A549 (cell line): ENCODE data around the gene ZMYND12. TPM values are rescaled to one million over a fixed set of nuclear protein-coding genes. Genes with fewer than 3 reads are reported as not detected.

Experiments
- ATAC-seq, 2 experiments: fragments of 200-7000 bp in 1 of 2; fragments of >200 bp in 1 of 2; cut with Nextera tagmentation in 1 of 2; cut with Tn5 transposase in 1 of 2; 3 replicates each; pipeline versions ENCODE4 v1.8.0 to v1.9.1; 2018 to 2020; ENCODE audit warnings: mild to moderate bottlenecking in 1 of 2, moderate library complexity in 1 of 2
- CTCF ChIA-PET: fragments of 300-600 bp; sonication (Branson Sonifier 250); formaldehyde crosslinking; extraction: SDS; loops from one replicate; lab custom pipeline; 2021; ENCODE audit warnings: antibody characterized with exemption, inconsistent platforms; lab: Yijun Ruan, JAX
- POLR2A ChIA-PET: fragments of 350-600 bp; formaldehyde crosslinking; extraction: SDS; loops from one replicate; lab custom pipeline; 2021; ENCODE audit warnings: antibody characterized with exemption, inconsistent platforms; lab: Yijun Ruan, JAX
- DNase-seq, 2 experiments: peaks; one replicate each; pipeline versions ENCODE4 v3.0.0 to v3.0.0-alpha.2; 2011 to 2016; ENCODE audit warnings: low read depth in 1 of 2, low spot score in 1 of 2
- FAIRE-seq: peaks from 2 replicates; lab custom pipeline; 2011; peaks lifted over from hg19 to GRCh38; lab: Jason Lieb, UNC
- H3K27ac ChIP-seq, 2 experiments: fragments of >200 bp; sonication (Bioruptor Twin); formaldehyde crosslinking; 3 replicates each; pipeline ENCODE4 v1.5.1; 2016 to 2017
- H3K4me1 ChIP-seq: fragments of >200 bp; sonication (Bioruptor Twin); formaldehyde crosslinking; 3 replicates; pipeline ENCODE4 v1.6.1; 2016
- H3K4me2 ChIP-seq: fragments of >200 bp; sonication (Bioruptor Twin); formaldehyde crosslinking; 3 replicates; pipeline ENCODE4 v1.6.1; 2016
- H3K4me3 ChIP-seq: fragments of >200 bp; sonication (Bioruptor Twin); formaldehyde crosslinking; 3 replicates; pipeline ENCODE4 v1.5.1; 2016
- H3K9me3 ChIP-seq: fragments of >200 bp; sonication (Bioruptor Twin); formaldehyde crosslinking; 3 replicates; pipeline ENCODE4 v1.6.1; 2016
- BCL3 ChIP-seq: fragments of >200 bp; sonication (Bioruptor Twin); formaldehyde crosslinking; IDR thresholded peaks from 3 replicates; pipeline ENCODE4 v1.6.1; 2016
- CEBPB ChIP-seq, 2 experiments: fragments of >200 bp in 1 of 2; sonication (Bioruptor Twin) in 1 of 2; formaldehyde crosslinking in 1 of 2; IDR thresholded peaks; 2 replicates each; pipeline ENCODE4 v1.6.1; 2012 to 2016
- ELK1 ChIP-seq: fragments of 150-350 bp; IDR thresholded peaks from 2 replicates; pipeline ENCODE4 v1.6.1; 2014; ENCODE audit warnings: low read depth, mild to moderate bottlenecking, low read length
- HMGXB4 ChIP-seq: fragments of 250-450 bp; sonication (Bioruptor Pico); IDR thresholded peaks from 2 replicates; pipeline ENCODE4 v1.5.0; 2021; ENCODE audit warnings: mild to moderate bottlenecking, moderate library complexity, borderline replicate concordance
- HOXA7 ChIP-seq: fragments of 250-450 bp; sonication (Bioruptor Pico); IDR thresholded peaks from 2 replicates; pipeline ENCODE4 v1.5.0; 2020; ENCODE audit warnings: mild to moderate bottlenecking, moderate library complexity
- HOXB5 ChIP-seq: fragments of 250-450 bp; sonication (Bioruptor Pico); IDR thresholded peaks from 2 replicates; pipeline ENCODE4 v1.5.0; 2020; ENCODE audit warnings: mild to moderate bottlenecking, moderate library complexity
- MAX ChIP-seq: IDR thresholded peaks from 2 replicates; pipeline ENCODE4 v1.6.1; 2012
- PBX3 ChIP-seq: IDR thresholded peaks from 2 replicates; pipeline ENCODE4 v1.6.1; 2012
- POLR2A ChIP-seq: IDR thresholded peaks from 2 replicates; pipeline ENCODE4 v1.6.1; 2012; ENCODE audit warnings: mild to moderate bottlenecking, low read length
- POLR2AphosphoS2 ChIP-seq: conservative IDR thresholded peaks from 2 replicates; pipeline ENCODE4 v1.6.1; 2012; ENCODE audit warnings: low read length, improper control_type of control experiment, inconsistent platforms
- RARB ChIP-seq: fragments of 250-450 bp; sonication (Bioruptor Pico); IDR thresholded peaks from 2 replicates; pipeline ENCODE4 v1.8.0; 2021; ENCODE audit warnings: mild to moderate bottlenecking, moderate library complexity
- TFCP2L1 ChIP-seq: fragments of 250-450 bp; sonication (Bioruptor Pico); IDR thresholded peaks from 2 replicates; pipeline ENCODE4 v1.5.0; 2021; ENCODE audit warnings: mild to moderate bottlenecking
- TP53 ChIP-seq: fragments of 250-450 bp; sonication (Bioruptor Pico); IDR thresholded peaks from 2 replicates; pipeline ENCODE4 v1.5.0; 2021; ENCODE audit warnings: mild to moderate bottlenecking, moderate library complexity
- WGBS: methylation state at CpG from one replicate; pipeline ENCODE4 v1.1.6; 2017; ENCODE audit errors: missing lambda C conversion rate; 5-methylcytosine and 5-hydroxymethylcytosine counted together
- polyA plus RNA-seq, 4 experiments: library from polyadenylated mRNA; depleted of rRNA in 3 of 4; stranded (reverse); fragments of >200 nt; fragmentation: RNase III in 1 of 4; extraction: RNeasy Plus Mini Kit Qiagen cat#74134 plus additional on column Dnase treatment in 1 of 4; gene quantifications; 2 replicates in 3 of 4; 3 replicates in 1 of 4; pipeline ENCODE4 v1.2.3, GENCODE V29; 2011 to 2017

ZMYND12 gene
- polyA plus RNA-seq, 2 of the 4 experiments (the other 2 are of a cell fraction) = 0.37 to 0.90 TPM

GRCh38 chr1:42420121-42420520 is 35.7 kb downstream of the ZMYND12 start:
- Histone ChIP-seq H3K9me3 (no peaks in the 10 kb centered on the region), H3K4me2 (no peak overlapping the region), H3K27ac (no peak overlapping the region), H3K4me3 (no peak overlapping the region), H3K4me1 (no peaks in the 10 kb centered on the region)
- ChIA-PET POLR2A (no interaction called here), CTCF (interaction anchor here (0.8 kb wide), 1 partner anchor 13 kb away, joined by 3 read pairs; no protein-coding TSS in a partner anchor)
- DNase-seq (no peak), FAIRE-seq (no peak), ATAC-seq (no peak)
- 80% methylated on average over 7 of the region's 7 CpGs for WGBS
- TF ChIP-seq RARB (CRISPR knock-in tag) = no peak
- no peak for TF ChIP-seq TP53
- no peak for TF ChIP-seq BCL3
- TF ChIP-seq HOXA7 (CRISPR knock-in tag) = no peak

- Histone ChIP-seq H3K4me1 (no peaks in the 10 kb centered on the region), H3K4me3 (no peak overlapping the region), H3K4me2 (no peak overlapping the region), H3K9me3 (no peaks in the 10 kb centered on the region), H3K27ac (no peak overlapping the region)
- ChIA-PET POLR2A (no interaction called here), CTCF (no interaction called here)
- DNase-seq (no peak), FAIRE-seq (no peak), ATAC-seq (no peak)
- WGBS = 96% methylated on average over 4 of the region's 5 CpGs
- TF ChIP-seq CEBPB (IDR thresholded peaks at IDR 0.05) (no peak), BCL3 (no peak), HMGXB4 (CRISPR knock-in tag) (no peak), POLR2AphosphoS2 (no peak), POLR2A (no peak), ELK1 (no peak), MAX (no peak), TFCP2L1 (CRISPR knock-in tag) (no peak)
These were observed 36.5 kb downstream of the ZMYND12 start for GRCh38 chr1:42419126-42419821.

- no peak overlapping the region for H3K27ac ChIP-seq
- 93% methylated on average over 1 of the region's 1 CpG for WGBS
- CTCF ChIA-PET = no interaction called here
- no peak overlapping the region for H3K4me2 ChIP-seq
- H3K4me1 ChIP-seq = no peaks in the 10 kb centered on the region
- no peak for FAIRE-seq
- TF ChIP-seq HOXB5 (CRISPR knock-in tag) = no peak
- no peak for TF ChIP-seq PBX3
- no peak for ATAC-seq
- POLR2A ChIA-PET = no interaction called here
- H3K4me3 ChIP-seq = no peak overlapping the region
- no peak for DNase-seq
- H3K9me3 ChIP-seq = no peaks in the 10 kb centered on the region
These were observed 37.3 kb downstream of the ZMYND12 start for GRCh38 chr1:42418516-42418915.
